WTC11 (cell line): ENCODE data around the gene CLTRN.

Experiments
- CTCF ChIP-seq: fragments of 200-600 bp; IDR thresholded peaks from 2 replicates; pipeline ENCODE4 v1.8.0; 2022; ENCODE audit warnings: antibody characterized with exemption
- ETV6 ChIP-seq: sonication (generic); formaldehyde crosslinking; IDR thresholded peaks from 2 replicates; pipeline ENCODE4 v1.8.1; 2022; ENCODE audit warnings: mild to moderate bottlenecking, missing genetic modification reagents
- FOXJ3 ChIP-seq: sonication (generic); formaldehyde crosslinking; IDR thresholded peaks from 2 replicates; pipeline ENCODE4 v1.9.0; 2021; ENCODE audit warnings: missing genetic modification reagents, mild to moderate bottlenecking, borderline replicate concordance
- MXD4 ChIP-seq: fragments of 250-450 bp; sonication (Bioruptor Pico); IDR thresholded peaks from 2 replicates; pipeline ENCODE4 v1.8.0; 2021; ENCODE audit warnings: mild to moderate bottlenecking, moderate library complexity, borderline replicate concordance
- TEAD4 ChIP-seq: sonication (generic); formaldehyde crosslinking; IDR thresholded peaks from 2 replicates; pipeline ENCODE4 v1.8.0; 2022; ENCODE audit warnings: mild to moderate bottlenecking, missing genetic modification reagents
- TF ChIP-seq, protein P1 (sequence below): sonication (generic); formaldehyde crosslinking; IDR thresholded peaks from 2 replicates; pipeline ENCODE4 v1.8.0; 2023; ENCODE audit warnings: missing genetic modification reagents
- TF ChIP-seq, protein P2 (sequence below): sonication (generic); formaldehyde crosslinking; conservative IDR thresholded peaks from 2 replicates; pipeline ENCODE4 v1.8.1; 2022; ENCODE audit warnings: mild to moderate bottlenecking, missing genetic modification reagents
- TF ChIP-seq, protein P3 (sequence below): sonication (generic); formaldehyde crosslinking; IDR thresholded peaks from 2 replicates; pipeline ENCODE4 v1.8.1; 2023; ENCODE audit warnings: mild to moderate bottlenecking, missing genetic modification reagents
- TF ChIP-seq, protein P4 (sequence below): sonication (generic); formaldehyde crosslinking; IDR thresholded peaks from 2 replicates; pipeline ENCODE4 v1.8.0; 2022; ENCODE audit warnings: mild to moderate bottlenecking, missing genetic modification reagents

- TF ChIP-seq CTCF (no peak), ETV6 (CRISPR knock-in tag) (no peak), TEAD4 (CRISPR knock-in tag) (no peak), FOXJ3 (CRISPR knock-in tag) (no peak), MXD4 (CRISPR knock-in tag) (no peak)
- TF ChIP-seq, protein P1, sequence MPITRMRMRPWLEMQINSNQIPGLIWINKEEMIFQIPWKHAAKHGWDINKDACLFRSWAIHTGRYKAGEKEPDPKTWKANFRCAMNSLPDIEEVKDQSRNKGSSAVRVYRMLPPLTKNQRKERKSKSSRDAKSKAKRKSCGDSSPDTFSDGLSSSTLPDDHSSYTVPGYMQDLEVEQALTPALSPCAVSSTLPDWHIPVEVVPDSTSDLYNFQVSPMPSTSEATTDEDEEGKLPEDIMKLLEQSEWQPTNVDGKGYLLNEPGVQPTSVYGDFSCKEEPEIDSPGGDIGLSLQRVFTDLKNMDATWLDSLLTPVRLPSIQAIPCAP (CRISPR knock-in tag), result no peak
- TF ChIP-seq, protein P2, sequence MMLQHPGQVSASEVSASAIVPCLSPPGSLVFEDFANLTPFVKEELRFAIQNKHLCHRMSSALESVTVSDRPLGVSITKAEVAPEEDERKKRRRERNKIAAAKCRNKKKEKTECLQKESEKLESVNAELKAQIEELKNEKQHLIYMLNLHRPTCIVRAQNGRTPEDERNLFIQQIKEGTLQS (CRISPR knock-in tag), result no peak
- TF ChIP-seq, protein P3, sequence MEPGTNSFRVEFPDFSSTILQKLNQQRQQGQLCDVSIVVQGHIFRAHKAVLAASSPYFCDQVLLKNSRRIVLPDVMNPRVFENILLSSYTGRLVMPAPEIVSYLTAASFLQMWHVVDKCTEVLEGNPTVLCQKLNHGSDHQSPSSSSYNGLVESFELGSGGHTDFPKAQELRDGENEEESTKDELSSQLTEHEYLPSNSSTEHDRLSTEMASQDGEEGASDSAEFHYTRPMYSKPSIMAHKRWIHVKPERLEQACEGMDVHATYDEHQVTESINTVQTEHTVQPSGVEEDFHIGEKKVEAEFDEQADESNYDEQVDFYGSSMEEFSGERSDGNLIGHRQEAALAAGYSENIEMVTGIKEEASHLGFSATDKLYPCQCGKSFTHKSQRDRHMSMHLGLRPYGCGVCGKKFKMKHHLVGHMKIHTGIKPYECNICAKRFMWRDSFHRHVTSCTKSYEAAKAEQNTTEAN (CRISPR knock-in tag), result no peak
- TF ChIP-seq, protein P4, sequence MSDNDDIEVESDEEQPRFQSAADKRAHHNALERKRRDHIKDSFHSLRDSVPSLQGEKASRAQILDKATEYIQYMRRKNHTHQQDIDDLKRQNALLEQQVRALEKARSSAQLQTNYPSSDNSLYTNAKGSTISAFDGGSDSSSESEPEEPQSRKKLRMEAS, result no peak
Measured at GRCh38 chrX:15599461-15599860, 65.1 kb downstream of the CLTRN start.
